ENCODE measurements around the gene CLDN25. TPM values are rescaled to one million over a fixed set of nuclear protein-coding genes. Genes with fewer than 3 reads are reported as not detected.

The CLDN25 gene
- polyA plus RNA-seq, 1 donor from 2014 or later, result not detected

DNA sequence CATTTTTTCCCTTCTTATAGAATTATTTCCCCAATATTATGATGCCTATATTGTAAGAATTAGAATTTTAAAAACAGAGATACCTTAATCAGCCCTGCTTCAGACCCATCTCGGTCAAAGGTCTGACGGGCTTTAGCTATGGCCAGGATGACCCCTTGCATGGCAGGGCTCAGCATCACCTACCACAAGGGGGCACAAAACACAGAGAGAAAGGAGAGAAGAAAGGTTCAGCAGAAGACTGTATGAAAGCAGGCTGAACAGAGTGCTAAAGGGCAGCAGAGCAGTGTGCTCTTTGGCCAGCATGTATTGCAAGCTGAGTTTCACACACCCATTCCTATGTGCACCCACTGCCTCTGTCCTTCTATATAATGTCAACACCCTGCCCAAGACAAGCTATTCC is 26.8 kb downstream of the CLDN25 start:
- TF ChIP-seq CTCF (IDR thresholded peaks at IDR 0.05; ENCODE audit: poor library complexity, severe bottlenecking), result peak; percentile 15
- TF ChIP-seq SMC3 (conservative IDR thresholded peaks at IDR 0.05; ENCODE audit: poor library complexity), result peak; percentile 29
- TF ChIP-seq MXI1 (conservative IDR thresholded peaks at IDR 0.05; ENCODE audit: poor library complexity, severe bottlenecking), result no peak
- no peak for TF ChIP-seq TAF1 (IDR thresholded peaks at IDR 0.05; ENCODE audit: low read depth)
- no peaks in the 10 kb centered on the region for H4K20me1 ChIP-seq (ENCODE audit: insufficient read depth)
- H3F3A ChIP-seq (ENCODE audit: insufficient read depth, low read length, poor library complexity, severe bottlenecking), result no peaks in the 10 kb centered on the region
- no peak overlapping the region for H3K27ac ChIP-seq (ENCODE audit: low read length)
- no peak overlapping the region for H3K4me3 ChIP-seq (ENCODE audit: low read length)
- H3K79me2 ChIP-seq (replicated peaks; ENCODE audit: insufficient read depth, low read length), result no peaks in the 10 kb centered on the region
- no peak overlapping the region for H2AFZ ChIP-seq (ENCODE audit: low read depth, low read length)
- H3K27me3 ChIP-seq (ENCODE audit: insufficient read depth, low read depth, low read length), result no peaks in the 10 kb centered on the region
- H3K9me3 ChIP-seq (ENCODE audit: low read length), result no peaks in the 10 kb centered on the region
- no peak overlapping the region for H3K9ac ChIP-seq (ENCODE audit: low read length)
- H3K36me3 ChIP-seq (ENCODE audit: insufficient read depth, low read length), result no peaks in the 10 kb centered on the region
- no peak overlapping the region for H3K4me2 ChIP-seq (ENCODE audit: low read length)
- no peaks in the 10 kb centered on the region for H3K9me2 ChIP-seq (ENCODE audit: insufficient read depth, low read length)

GRCh38 chr11:113808931-113809330 is 29.3 kb downstream of the CLDN25 start:
- Histone ChIP-seq H3K9me2 (ENCODE audit: insufficient read depth, low read length) (no peaks in the 10 kb centered on the region), H3K4me3 (ENCODE audit: low read length) (no peak overlapping the region), H2AFZ (ENCODE audit: low read depth, low read length) (no peak overlapping the region), H3K4me2 (ENCODE audit: low read length) (no peak overlapping the region), H3K79me2 (replicated peaks; ENCODE audit: insufficient read depth, low read length) (no peaks in the 10 kb centered on the region), H3K36me3 (ENCODE audit: insufficient read depth, low read length) (no peaks in the 10 kb centered on the region), H3K27ac (ENCODE audit: low read length) (no peak overlapping the region), H3F3A (ENCODE audit: insufficient read depth, low read length, poor library complexity, severe bottlenecking) (no peaks in the 10 kb centered on the region), H3K9ac (ENCODE audit: low read length) (no peak overlapping the region), H3K9me3 (ENCODE audit: low read length) (no peaks in the 10 kb centered on the region), H4K20me1 (ENCODE audit: insufficient read depth) (no peaks in the 10 kb centered on the region), H3K27me3 (ENCODE audit: insufficient read depth, low read depth, low read length) (no peaks in the 10 kb centered on the region)
- TF ChIP-seq MXI1 (conservative IDR thresholded peaks at IDR 0.05; ENCODE audit: poor library complexity, severe bottlenecking), result no peak
- TF ChIP-seq CTCF (IDR thresholded peaks at IDR 0.05; ENCODE audit: poor library complexity, severe bottlenecking), result no peak
- no peak for TF ChIP-seq SMC3 (conservative IDR thresholded peaks at IDR 0.05; ENCODE audit: poor library complexity)
- no peak for TF ChIP-seq EZH2 (IDR thresholded peaks at IDR 0.05; ENCODE audit: borderline replicate concordance, insufficient read depth, low read length, poor library complexity, severe bottlenecking)
- no peak for TF ChIP-seq RAD21 (conservative IDR thresholded peaks at IDR 0.05)
- TF ChIP-seq EP300 (conservative IDR thresholded peaks at IDR 0.05; ENCODE audit: poor library complexity, severe bottlenecking), result no peak
- no peak for TF ChIP-seq REST (IDR thresholded peaks at IDR 0.05; ENCODE audit: borderline replicate concordance)
- TF ChIP-seq POLR2AphosphoS5 (IDR thresholded peaks at IDR 0.05), result no peak
- TF ChIP-seq TAF1 (IDR thresholded peaks at IDR 0.05; ENCODE audit: low read depth), result no peak

Measured in neural cell (in vitro differentiated cells).